Stimulated activated CD8-positive, alpha-beta memory T cell treated with anti-CD3 and anti-CD28 coated beads, Interleukin-2, amount 100 ng/mL, for 48 hours (primary cell): ENCODE data around the gene MOSPD2.

Experiments used
- DNase-seq, 2 donors: peaks; one replicate each; pipeline ENCODE4 v3.0.0-alpha.2; 2020; ENCODE audit warnings: low read depth in 2 of 2

Gene MOSPD2

GRCh38 chrX:14915596-14915995, 42.4 kb downstream of the MOSPD2 start:
- DNase-seq: no peak

GRCh38 chrX:14916017-14916674, 42.9 kb downstream of the MOSPD2 start:
- DNase-seq: no peak

GRCh38 chrX:14919407-14919806, 46.2 kb downstream of the MOSPD2 start:
- no peak for DNase-seq

GRCh38 chrX:14920196-14920595, 47.0 kb downstream of the MOSPD2 start:
- no peak for DNase-seq

- no peak for DNase-seq
These were observed 49.2 kb downstream of the MOSPD2 start for GRCh38 chrX:14922437-14922836.

- DNase-seq: no peak
These were observed 50.5 kb downstream of the MOSPD2 start for GRCh38 chrX:14923761-14924160.

- DNase-seq: no peak
These were observed 53.2 kb downstream of the MOSPD2 start for GRCh38 chrX:14926471-14926870.

GRCh38 chrX:14927401-14927800, 54.2 kb downstream of the MOSPD2 start:
- no peak for DNase-seq

- no peak for DNase-seq
These were observed 57.4 kb downstream of the MOSPD2 start for GRCh38 chrX:14930663-14931062.

GRCh38 chrX:14932136-14932535, 58.9 kb downstream of the MOSPD2 start:
- DNase-seq: no peak

GRCh38 chrX:14934423-14934822, 61.2 kb downstream of the MOSPD2 start:
- no peak for DNase-seq

- DNase-seq: no peak
These were observed 63.3 kb downstream of the MOSPD2 start for GRCh38 chrX:14936561-14936960.

- DNase-seq: no peak
These were observed 66.4 kb downstream of the MOSPD2 start for GRCh38 chrX:14939644-14940043.

GRCh38 chrX:14941301-14941700, 68.1 kb downstream of the MOSPD2 start:
- no peak for DNase-seq

GRCh38 chrX:14942341-14942740, 69.1 kb downstream of the MOSPD2 start:
- no peak for DNase-seq

- no peak for DNase-seq
These were observed 70.7 kb downstream of the MOSPD2 start for GRCh38 chrX:14943962-14944361.

GRCh38 chrX:14946606-14947155, 73.5 kb downstream of the MOSPD2 start:
- no peak for DNase-seq

- no peak for DNase-seq
These were observed 75.5 kb downstream of the MOSPD2 start for GRCh38 chrX:14948691-14949090.

GRCh38 chrX:14956813-14957582, 83.8 kb downstream of the MOSPD2 start:
- no peak for DNase-seq

GRCh38 chrX:14963447-14964236, 90.4 kb downstream of the MOSPD2 start:
- DNase-seq: no peak

- DNase-seq: no peak
These were observed 91.3 kb downstream of the MOSPD2 start for GRCh38 chrX:14964500-14964899.
